Effector memory CD8-positive, alpha-beta T cell (primary cell): ENCODE measurements around the gene TCAP.

ENCODE experiments used
- ATAC-seq: fragments of 150-1000 bp; cut with Tn5 transposase; replicated peaks from 2 replicates; pipeline ENCODE4 v1.10.0; 2021; ENCODE audit warnings: mild to moderate bottlenecking, moderate library complexity
- DNase-seq, 3 experiments: peaks; one replicate each; pipeline ENCODE4 v3.0.0; 2021
- H3K27ac Mint-ChIP-seq, 2 donors: one replicate each; pipeline ENCODE4 v1.8.0; 2022; ENCODE audit warnings: mild to moderate bottlenecking in 2 of 2, mixed read lengths in 2 of 2, moderate library complexity in 2 of 2
- H3K27me3 Mint-ChIP-seq, 2 donors: one replicate each; pipeline ENCODE4 v1.8.0; 2022; ENCODE audit warnings: mixed read lengths in 2 of 2
- H3K36me3 Mint-ChIP-seq: one replicate; pipeline ENCODE4 v1.8.0; 2022; ENCODE audit warnings: mild to moderate bottlenecking, moderate library complexity, mixed read lengths; ENCODE audit not compliant: insufficient read depth
- H3K4me1 Mint-ChIP-seq, 2 donors: one replicate each; pipeline ENCODE4 v1.8.0; 2022; ENCODE audit warnings: low read depth in 2 of 2, mixed read lengths in 2 of 2
- H3K4me3 Mint-ChIP-seq, 2 donors: one replicate each; pipeline ENCODE4 v1.8.0; 2022; ENCODE audit warnings: mild to moderate bottlenecking in 2 of 2, mixed read lengths in 2 of 2, moderate library complexity in 2 of 2
- H3K9me3 Mint-ChIP-seq, 2 donors: one replicate each; pipeline ENCODE4 v1.8.0; 2022; ENCODE audit warnings: mixed read lengths in 2 of 2

Gene TCAP

GRCh38 chr17:39670746-39671145 is 5.6 kb downstream of the TCAP start:
- ATAC-seq, result no peak

GRCh38 chr17:39671651-39672521 is 6.7 kb downstream of the TCAP start:
- ATAC-seq (no peak), DNase-seq (no peak)
- Mint-ChIP-seq H3K4me3 (no peak overlapping the region), H3K4me1 (peaks cover 29 to 31% of the 10 kb centered on the region in 2 donors), H3K27me3 (peaks cover 5 to 33% of the 10 kb centered on the region in 2 donors), H3K36me3 (peaks cover 3% of the 10 kb centered on the region), H3K27ac (no peak overlapping the region), H3K9me3 (no peaks in the 10 kb centered on the region)

More at GRCh38 chr17:39670746-39671145, 5.6 kb downstream of the TCAP start:
- peaks cover 17 to 23% of the 10 kb centered on the region in 2 donors for H3K4me1 Mint-ChIP-seq
- no peaks in the 10 kb centered on the region for H3K9me3 Mint-ChIP-seq
- no peak overlapping the region for H3K27ac Mint-ChIP-seq
- DNase-seq, result no peak
- peaks cover 10 to 44% of the 10 kb centered on the region in 2 donors for H3K27me3 Mint-ChIP-seq
- H3K4me3 Mint-ChIP-seq, result no peak overlapping the region
- peaks cover 3% of the 10 kb centered on the region for H3K36me3 Mint-ChIP-seq

GRCh38 chr17:39672522-39673334 is 7.6 kb downstream of the TCAP start:
- Mint-ChIP-seq H3K9me3 (no peaks in the 10 kb centered on the region), H3K36me3 (peaks cover 3% of the 10 kb centered on the region), H3K27me3 (peaks cover 5 to 29% of the 10 kb centered on the region in 2 donors), H3K4me1 (peaks cover 37 to 38% of the 10 kb centered on the region in 2 donors), H3K4me3 (no peak overlapping the region), H3K27ac (no peak overlapping the region)
- ATAC-seq (no peak), DNase-seq (no peak)

- Mint-ChIP-seq H3K9me3 (no peaks in the 10 kb centered on the region), H3K4me3 (no peak overlapping the region), H3K27ac (no peak overlapping the region), H3K4me1 (peaks cover 34 to 43% of the 10 kb centered on the region in 2 donors), H3K36me3 (peaks cover 1% of the 10 kb centered on the region), H3K27me3 (peaks cover 3 to 24% of the 10 kb centered on the region in 2 donors)
- ATAC-seq (no peak), DNase-seq (no peak)
Observed at GRCh38 chr17:39673335-39674081, 8.4 kb downstream of the TCAP start.

- Mint-ChIP-seq H3K9me3 (no peaks in the 10 kb centered on the region), H3K27ac (no peak overlapping the region), H3K36me3 (no peaks in the 10 kb centered on the region), H3K27me3 (peaks cover 0 to 18% of the 10 kb centered on the region in 2 donors), H3K4me1 (peaks cover 38 to 47% of the 10 kb centered on the region in 2 donors), H3K4me3 (no peak overlapping the region)
- no peak for ATAC-seq
- no peak for DNase-seq
Observed at GRCh38 chr17:39674179-39674578, 9.0 kb downstream of the TCAP start.

GRCh38 chr17:39674702-39675389 is 9.7 kb downstream of the TCAP start:
- DNase-seq (no peak), ATAC-seq (no peak)
- peaks cover 0 to 13% of the 10 kb centered on the region in 2 donors for H3K27me3 Mint-ChIP-seq
- no peaks in the 10 kb centered on the region for H3K9me3 Mint-ChIP-seq
- H3K27ac Mint-ChIP-seq, result peak overlapping the region in 1 of 2 donors; percentile 98
- no peaks in the 10 kb centered on the region for H3K36me3 Mint-ChIP-seq
- peak overlapping the region; percentile 5 to 57 for H3K4me3 Mint-ChIP-seq
- H3K4me1 Mint-ChIP-seq, result peaks cover 44 to 53% of the 10 kb centered on the region in 2 donors

GRCh38 chr17:39675390-39676082 is 10.4 kb downstream of the TCAP start:
- peaks cover 0 to 8% of the 10 kb centered on the region in 2 donors for H3K27me3 Mint-ChIP-seq
- peaks cover 51 to 60% of the 10 kb centered on the region in 2 donors for H3K4me1 Mint-ChIP-seq
- peak overlapping the region; percentile 57 to 58 for H3K4me3 Mint-ChIP-seq
- no peaks in the 10 kb centered on the region for H3K36me3 Mint-ChIP-seq
- ATAC-seq (no peak), DNase-seq (no peak)
- H3K27ac Mint-ChIP-seq, result peak overlapping the region; percentile 95 to 98
- no peaks in the 10 kb centered on the region for H3K9me3 Mint-ChIP-seq

- peak overlapping the region; percentile 57 to 58 for H3K4me3 Mint-ChIP-seq
- H3K36me3 Mint-ChIP-seq, result peaks cover 3% of the 10 kb centered on the region
- DNase-seq (peak; percentile 47 to 59 (median 55)), ATAC-seq (peak; percentile 89)
- H3K9me3 Mint-ChIP-seq, result no peaks in the 10 kb centered on the region
- peaks cover 0 to 7% of the 10 kb centered on the region in 2 donors for H3K27me3 Mint-ChIP-seq
- peak overlapping the region; percentile 95 to 98 for H3K27ac Mint-ChIP-seq
- peaks cover 59 to 63% of the 10 kb centered on the region in 2 donors for H3K4me1 Mint-ChIP-seq
Observed at GRCh38 chr17:39676198-39676819, 11.2 kb downstream of the TCAP start.

- Mint-ChIP-seq H3K27ac (peak overlapping the region; percentile 95 to 98), H3K4me3 (peak overlapping the region; percentile 57 to 58)
- ATAC-seq, result no peak
Observed at GRCh38 chr17:39677072-39677471, 11.9 kb downstream of the TCAP start.

GRCh38 chr17:39677542-39678339 is 12.6 kb downstream of the TCAP start:
- Mint-ChIP-seq H3K4me1 (peaks cover 59 to 60% of the 10 kb centered on the region in 2 donors), H3K27ac (peak overlapping the region; percentile 95 to 98), H3K4me3 (peak overlapping the region; percentile 57 to 58), H3K27me3 (no peaks in the 10 kb centered on the region), H3K9me3 (no peaks in the 10 kb centered on the region), H3K36me3 (peaks cover 4% of the 10 kb centered on the region)
- ATAC-seq, result no peak
- no peak for DNase-seq

More at GRCh38 chr17:39677072-39677471, 11.9 kb downstream of the TCAP start:
- Mint-ChIP-seq H3K27me3 (peaks cover 0 to 2% of the 10 kb centered on the region in 2 donors), H3K4me1 (peaks cover 59 to 60% of the 10 kb centered on the region in 2 donors), H3K9me3 (no peaks in the 10 kb centered on the region), H3K36me3 (peaks cover 4% of the 10 kb centered on the region)
- DNase-seq, result no peak
